ENCODE data around the gene SMURF1. TPM values are rescaled to one million over a fixed set of nuclear protein-coding genes. Genes with fewer than 3 reads are reported as not detected.

SMURF1 gene
- 22.3 to 28.1 TPM (median 23.4 TPM) in 5 replicates for total RNA-seq (2022; extraction: Qiagen RNA extraction; ENCODE audit: low read depth)

DNA sequence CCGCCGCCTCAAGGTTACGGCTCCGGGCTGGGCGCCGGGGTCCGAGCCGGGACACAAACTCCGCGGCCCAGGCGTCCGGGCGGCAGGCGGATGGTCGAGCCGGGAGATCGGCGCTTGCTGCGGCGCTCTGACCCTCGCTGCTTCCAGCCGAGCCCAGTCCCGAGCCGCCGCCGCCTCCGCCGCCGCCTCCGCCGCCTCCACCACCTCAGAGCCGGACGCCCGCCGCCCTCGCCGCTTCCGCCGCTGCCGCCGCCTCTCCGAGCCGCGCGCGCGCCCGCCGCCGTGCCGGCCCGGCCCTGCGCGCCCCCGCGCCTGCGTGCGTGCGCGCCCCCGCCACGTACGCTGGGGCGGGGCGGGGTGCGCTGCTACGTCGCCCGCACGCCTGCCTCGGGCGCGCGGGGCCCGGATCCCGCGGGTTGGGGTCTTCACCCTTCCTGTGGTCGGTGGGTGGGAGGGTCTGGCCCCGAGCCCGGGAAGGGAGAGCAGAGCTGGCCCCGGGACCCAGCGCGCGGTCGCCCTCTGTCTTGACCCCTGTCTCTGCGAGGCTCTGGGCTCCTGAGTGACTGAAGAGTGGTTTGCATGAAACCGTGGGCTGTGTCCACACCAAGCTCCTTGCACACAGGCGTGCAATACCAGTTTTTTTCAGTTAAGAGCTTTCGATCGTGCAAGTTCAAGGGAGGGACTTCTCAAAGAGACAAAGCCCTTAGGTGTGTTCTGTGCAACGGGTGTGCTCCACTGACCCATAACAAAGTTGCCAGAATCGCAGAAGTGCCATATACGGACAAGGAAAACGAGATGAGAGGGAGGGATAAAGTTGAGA lies at the start of gene SMURF1:
TSS of gene SMURF1 (minus strand) at position 256 of the 820 bp plus-strand sequence. CDS start 328 bp downstream, outside the sequence.

Other genes starting within 250 kb of the SMURF1 start
- gene KPNA7, start 64.0 kb upstream of the SMURF1 start, total RNA-seq (2022; extraction: Qiagen RNA extraction; ENCODE audit: low read depth): 1.0 to 1.3 TPM (median 1.2 TPM) in 5 replicates
- gene MYH16, start 128.7 kb upstream of the SMURF1 start, total RNA-seq (2022; extraction: Qiagen RNA extraction; ENCODE audit: low read depth): 0.27 to 1.2 TPM (median 0.74 TPM) in 5 replicates
- 128 to 138 TPM (median 129 TPM) in 5 replicates for gene ARPC1A, start 181.8 kb upstream of the SMURF1 start, total RNA-seq (2022; extraction: Qiagen RNA extraction; ENCODE audit: low read depth)
- 233 to 306 TPM (median 289 TPM) in 5 replicates for gene ARPC1B, start 230.6 kb upstream of the SMURF1 start, total RNA-seq (2022; extraction: Qiagen RNA extraction; ENCODE audit: low read depth)